Esophagus (tissue), 2 donors: ENCODE results near the gene NUP50. TPM values are rescaled to one million over a fixed set of nuclear protein-coding genes. Genes with fewer than 3 reads are reported as not detected.

Source experiments
- H3K27ac ChIP-seq, 2 donors: one replicate each; pipeline ENCODE4 v1.5.1; 2013; ENCODE audit warnings: low read depth in 2 of 2, mild to moderate bottlenecking in 2 of 2, inconsistent platforms in 1 of 2, low read length in 1 of 2, moderate library complexity in 1 of 2
- H3K27me3 ChIP-seq, 2 donors: one replicate each; pipeline ENCODE4 v1.6.1; 2013; ENCODE audit warnings: low read length in 2 of 2, control low read depth in 1 of 2, mild to moderate bottlenecking in 1 of 2; ENCODE audit not compliant: insufficient read depth in 2 of 2, control insufficient read depth in 1 of 2
- H3K36me3 ChIP-seq, 2 donors: one replicate each; pipeline ENCODE4 v1.6.1; 2013; ENCODE audit warnings: low read length in 1 of 2; ENCODE audit not compliant: control insufficient read depth in 2 of 2, insufficient read depth in 2 of 2
- H3K4me1 ChIP-seq, 2 donors: one replicate each; pipeline ENCODE4 v1.6.1; 2013; ENCODE audit warnings: low read length in 1 of 2; ENCODE audit not compliant: control insufficient read depth in 2 of 2, insufficient read depth in 2 of 2
- H3K4me3 ChIP-seq, 2 donors: one replicate each; pipeline ENCODE4 v1.5.1; 2013; ENCODE audit warnings: low read length in 2 of 2, mild to moderate bottlenecking in 2 of 2, low read depth in 1 of 2, moderate library complexity in 1 of 2
- H3K9me3 ChIP-seq, 2 donors: one replicate each; pipeline ENCODE4 v1.6.1; 2013; ENCODE audit warnings: mild to moderate bottlenecking in 2 of 2, low read depth in 1 of 2, low read length in 1 of 2, moderate library complexity in 1 of 2; ENCODE audit not compliant: control insufficient read depth in 2 of 2, insufficient read depth in 1 of 2
- WGBS, 2 donors: extraction: QIAGEN DNeasy Blood & Tissue Kit; methylation state at CpG; one replicate each; pipeline ENCODE4 v1.1.7; 2013; 5-methylcytosine and 5-hydroxymethylcytosine counted together
- polyA plus RNA-seq, 2 donors: library from polyadenylated mRNA; stranded (reverse); fragments of 200-250 nt; gene quantifications; one replicate each; pipeline ENCODE4 v1.2.3, GENCODE V29; 2013
- donor health status: healthy with polysubstance abuse.
- donor health status: Bipolar disorder and iron deficiency.

Gene NUP50
- polyA plus RNA-seq, 2 donors, result 19.7 to 21.5 TPM

- Histone ChIP-seq H3K4me1 (peaks cover 9 to 12% of the 10 kb centered on the region in 2 donors), H3K4me3 (no peak overlapping the region), H3K27ac (no peak overlapping the region), H3K36me3 (no peaks in the 10 kb centered on the region), H3K27me3 (no peaks in the 10 kb centered on the region), H3K9me3 (no peaks in the 10 kb centered on the region)
- 84 to 87% methylated on average over 8 of the region's 8 CpGs for WGBS, 2 donors
Measured at GRCh38 chr22:45211435-45211834, 47.7 kb downstream of the NUP50 start.

- H3K9me3 ChIP-seq, result no peaks in the 10 kb centered on the region
- no peaks in the 10 kb centered on the region for H3K36me3 ChIP-seq
- peaks cover 9 to 13% of the 10 kb centered on the region in 2 donors for H3K4me1 ChIP-seq
- peak overlapping the region in 1 of 2 donors; percentile 59 for H3K27ac ChIP-seq
- 77 to 79% methylated on average over 18 of the region's 18 CpGs for WGBS, 2 donors
- H3K4me3 ChIP-seq, result no peak overlapping the region
- no peaks in the 10 kb centered on the region for H3K27me3 ChIP-seq
Measured at GRCh38 chr22:45211848-45212247, 48.1 kb downstream of the NUP50 start.

GRCh38 chr22:45212306-45212709 is 48.6 kb downstream of the NUP50 start:
- H3K27ac ChIP-seq, result peak overlapping the region; percentile 22 to 61
- H3K4me3 ChIP-seq, result peak overlapping the region in 1 of 2 donors; percentile 22
- H3K36me3 ChIP-seq, result no peaks in the 10 kb centered on the region
- no peaks in the 10 kb centered on the region for H3K9me3 ChIP-seq
- peaks cover 9 to 13% of the 10 kb centered on the region in 2 donors for H3K4me1 ChIP-seq
- no peaks in the 10 kb centered on the region for H3K27me3 ChIP-seq
- WGBS, 2 donors, result 18 to 38% methylated on average over 14 of the region's 14 CpGs

GRCh38 chr22:45212992-45213751 is 49.4 kb downstream of the NUP50 start:
- Histone ChIP-seq H3K9me3 (no peaks in the 10 kb centered on the region), H3K4me3 (peak overlapping the region in 1 of 2 donors; percentile 22), H3K4me1 (peaks cover 8 to 13% of the 10 kb centered on the region in 2 donors)

GRCh38 chr22:45216133-45217003 is 52.6 kb downstream of the NUP50 start:
- Histone ChIP-seq H3K36me3 (no peaks in the 10 kb centered on the region), H3K4me3 (no peak overlapping the region), H3K4me1 (peaks cover 5 to 6% of the 10 kb centered on the region in 2 donors), H3K27me3 (no peaks in the 10 kb centered on the region), H3K9me3 (no peaks in the 10 kb centered on the region), H3K27ac (no peak overlapping the region)
- WGBS, 2 donors, result 46 to 64% methylated on average over 22 of the region's 22 CpGs

More at GRCh38 chr22:45212992-45213751, 49.4 kb downstream of the NUP50 start:
- 61 to 66% methylated on average over 22 of the region's 22 CpGs for WGBS, 2 donors
- Histone ChIP-seq H3K27ac (peak overlapping the region; percentile 61 to 66), H3K27me3 (no peaks in the 10 kb centered on the region), H3K36me3 (no peaks in the 10 kb centered on the region)

GRCh38 chr22:45217345-45217744 is 53.6 kb downstream of the NUP50 start:
- Histone ChIP-seq H3K4me3 (no peak overlapping the region), H3K36me3 (no peaks in the 10 kb centered on the region), H3K27ac (no peak overlapping the region), H3K9me3 (no peaks in the 10 kb centered on the region), H3K27me3 (no peaks in the 10 kb centered on the region), H3K4me1 (peaks cover 5 to 6% of the 10 kb centered on the region in 2 donors)
- WGBS, 2 donors, result 93 to 95% methylated on average over 5 to 6 of the region's 6 CpGs

GRCh38 chr22:45217806-45218205 is 54.1 kb downstream of the NUP50 start:
- 94 to 95% methylated on average over 14 of the region's 14 CpGs for WGBS, 2 donors
- no peak overlapping the region for H3K27ac ChIP-seq
- H3K9me3 ChIP-seq, result no peaks in the 10 kb centered on the region
- no peaks in the 10 kb centered on the region for H3K36me3 ChIP-seq
- peaks cover 5 to 6% of the 10 kb centered on the region in 2 donors for H3K4me1 ChIP-seq
- H3K27me3 ChIP-seq, result no peaks in the 10 kb centered on the region
- no peak overlapping the region for H3K4me3 ChIP-seq

GRCh38 chr22:45218976-45219375 is 55.3 kb downstream of the NUP50 start:
- H3K4me1 ChIP-seq, result peaks cover 2% of the 10 kb centered on the region in 2 donors
- no peaks in the 10 kb centered on the region for H3K36me3 ChIP-seq
- H3K4me3 ChIP-seq, result no peak overlapping the region
- no peak overlapping the region for H3K27ac ChIP-seq
- 82% methylated on average over 9 of the region's 9 CpGs for WGBS, 2 donors
- no peaks in the 10 kb centered on the region for H3K9me3 ChIP-seq
- H3K27me3 ChIP-seq, result no peaks in the 10 kb centered on the region

- H3K27me3 ChIP-seq, result no peaks in the 10 kb centered on the region
- no peak overlapping the region for H3K4me3 ChIP-seq
- no peaks in the 10 kb centered on the region for H3K9me3 ChIP-seq
- H3K4me1 ChIP-seq, result peaks cover 6 to 12% of the 10 kb centered on the region in 2 donors
- WGBS, 2 donors, result 71 to 73% methylated on average over 5 of the region's 5 CpGs
- H3K27ac ChIP-seq, result no peak overlapping the region
- H3K36me3 ChIP-seq, result no peaks in the 10 kb centered on the region
Measured at GRCh38 chr22:45221201-45221600, 57.5 kb downstream of the NUP50 start.
